GM12801 (cell line): ENCODE measurements around the gene ZYG11B.

Experiments used
- TF ChIP-seq, protein P1 (sequence below): IDR thresholded peaks from one replicate; pipeline ENCODE4 v1.5.1; 2011; ENCODE audit warnings: control low read depth; ENCODE audit not compliant: insufficient read length; ENCODE audit errors: extremely low read depth

ZYG11B gene

DNA sequence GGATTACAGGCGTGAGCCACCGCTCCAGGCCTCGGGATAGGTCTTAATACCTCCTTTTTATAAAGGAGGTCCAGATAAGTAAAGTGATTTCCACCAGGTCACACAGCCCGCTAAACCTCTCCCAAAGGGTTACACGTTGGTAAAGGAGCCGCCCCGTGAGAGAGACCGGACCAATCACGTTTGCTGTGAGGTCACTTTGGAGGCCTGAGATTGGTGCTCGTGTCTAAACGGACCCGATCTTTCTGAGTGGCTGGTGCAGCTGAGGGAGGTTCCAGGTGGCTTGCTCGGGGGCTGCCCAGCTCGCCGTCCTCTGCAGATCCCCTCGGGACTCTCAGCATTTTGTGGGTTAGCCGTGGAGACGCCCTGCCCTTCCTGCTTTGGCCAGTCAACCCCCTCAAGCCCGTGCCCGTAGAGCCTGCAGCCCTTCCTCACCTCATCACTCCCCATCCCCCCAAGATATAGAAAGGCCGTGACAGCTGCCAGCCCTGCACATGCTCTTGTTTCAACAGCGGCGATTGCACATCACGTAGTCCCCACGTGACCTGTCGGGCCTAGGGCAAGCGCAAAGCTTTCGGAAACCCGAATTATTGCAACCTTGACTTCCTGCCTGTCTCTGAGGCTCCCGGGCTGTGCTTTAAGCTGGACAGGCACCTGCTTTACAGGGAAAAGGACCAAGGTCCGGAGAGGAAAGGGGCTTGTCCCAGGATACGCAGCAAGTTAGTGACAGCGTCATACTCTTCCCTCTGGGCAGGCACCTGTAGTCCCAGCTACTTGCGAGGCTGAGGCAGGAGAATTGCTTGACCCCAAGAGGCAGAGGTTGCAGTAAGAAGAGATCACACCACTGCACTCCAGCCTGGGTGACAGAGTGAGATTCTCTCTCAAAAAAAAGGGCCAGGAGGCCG, 23.1 kb upstream of the ZYG11B start:
- TF ChIP-seq, protein P1, sequence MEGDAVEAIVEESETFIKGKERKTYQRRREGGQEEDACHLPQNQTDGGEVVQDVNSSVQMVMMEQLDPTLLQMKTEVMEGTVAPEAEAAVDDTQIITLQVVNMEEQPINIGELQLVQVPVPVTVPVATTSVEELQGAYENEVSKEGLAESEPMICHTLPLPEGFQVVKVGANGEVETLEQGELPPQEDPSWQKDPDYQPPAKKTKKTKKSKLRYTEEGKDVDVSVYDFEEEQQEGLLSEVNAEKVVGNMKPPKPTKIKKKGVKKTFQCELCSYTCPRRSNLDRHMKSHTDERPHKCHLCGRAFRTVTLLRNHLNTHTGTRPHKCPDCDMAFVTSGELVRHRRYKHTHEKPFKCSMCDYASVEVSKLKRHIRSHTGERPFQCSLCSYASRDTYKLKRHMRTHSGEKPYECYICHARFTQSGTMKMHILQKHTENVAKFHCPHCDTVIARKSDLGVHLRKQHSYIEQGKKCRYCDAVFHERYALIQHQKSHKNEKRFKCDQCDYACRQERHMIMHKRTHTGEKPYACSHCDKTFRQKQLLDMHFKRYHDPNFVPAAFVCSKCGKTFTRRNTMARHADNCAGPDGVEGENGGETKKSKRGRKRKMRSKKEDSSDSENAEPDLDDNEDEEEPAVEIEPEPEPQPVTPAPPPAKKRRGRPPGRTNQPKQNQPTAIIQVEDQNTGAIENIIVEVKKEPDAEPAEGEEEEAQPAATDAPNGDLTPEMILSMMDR, result no peak

DNA sequence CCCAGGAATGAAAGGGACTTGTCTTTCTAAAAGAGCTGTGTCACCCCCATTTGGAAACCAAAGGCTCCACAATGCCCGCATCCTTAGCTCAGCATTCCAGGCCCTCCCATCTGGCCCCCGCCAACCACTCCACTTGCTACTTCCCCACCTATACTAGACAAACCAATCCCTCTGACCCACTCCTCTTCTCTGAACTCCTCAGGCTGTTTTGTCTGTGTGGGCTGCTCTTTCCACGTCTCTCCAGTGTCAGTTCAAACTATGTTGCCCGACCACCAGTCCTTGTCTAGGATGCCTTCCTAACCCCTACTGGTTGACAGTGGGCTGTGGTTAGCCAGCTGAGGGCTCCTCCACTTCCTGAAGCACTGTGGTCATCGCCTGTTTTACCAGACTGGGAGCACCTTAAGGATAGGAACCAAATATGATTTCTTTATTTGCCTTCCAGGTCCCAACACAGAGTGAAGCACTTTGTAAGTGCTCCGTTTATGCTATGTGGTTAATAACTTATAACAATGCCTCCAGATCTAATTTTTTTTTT, 20.1 kb upstream of the ZYG11B start:
- TF ChIP-seq, protein P1, result no peak

DNA sequence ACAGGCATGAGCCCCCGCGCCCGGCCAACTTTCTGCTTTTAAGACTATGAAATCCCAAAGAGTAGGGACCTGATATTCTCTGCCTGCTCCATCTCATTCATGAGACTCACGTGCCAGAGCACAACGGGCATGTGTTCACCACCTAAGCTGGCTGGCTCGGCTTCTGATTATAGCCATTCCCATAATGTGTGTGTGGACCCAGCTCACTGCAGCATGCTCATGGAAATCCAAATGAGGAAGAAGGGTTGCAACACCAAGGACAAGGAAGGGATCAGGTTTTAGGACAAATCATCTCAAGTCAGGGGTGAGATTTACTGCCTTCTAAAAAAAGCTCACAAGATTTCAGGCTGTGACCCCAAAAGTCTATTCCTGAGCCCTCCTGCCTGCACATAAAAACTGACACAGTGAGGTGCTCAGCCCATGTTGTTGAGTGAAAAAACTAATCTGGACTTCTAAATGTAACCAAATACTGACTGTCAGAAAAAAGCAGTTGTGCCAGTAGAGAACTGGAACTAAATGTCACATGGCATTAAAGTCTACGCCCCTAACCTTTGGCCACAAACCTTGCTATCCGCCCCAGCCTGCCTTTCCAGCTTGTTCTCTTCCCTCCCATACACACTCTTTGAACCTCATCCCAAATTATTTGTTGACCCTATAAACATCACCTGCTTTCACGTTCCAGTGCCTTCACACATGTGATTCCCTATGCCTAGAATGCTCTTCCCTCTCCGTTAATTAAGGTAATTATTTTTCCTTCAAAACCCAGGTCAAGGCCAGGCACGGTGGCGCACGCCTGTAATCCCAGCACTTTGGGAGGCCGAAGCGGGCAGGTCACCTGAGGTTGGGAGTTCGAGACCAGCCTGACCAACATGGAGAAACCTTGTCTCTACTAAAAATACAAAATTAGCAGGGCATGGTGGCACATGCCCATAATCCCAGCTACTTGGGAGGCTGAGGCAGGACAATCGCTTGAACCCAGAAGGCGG, 19.0 kb upstream of the ZYG11B start:
- TF ChIP-seq, protein P1, result no peak

DNA sequence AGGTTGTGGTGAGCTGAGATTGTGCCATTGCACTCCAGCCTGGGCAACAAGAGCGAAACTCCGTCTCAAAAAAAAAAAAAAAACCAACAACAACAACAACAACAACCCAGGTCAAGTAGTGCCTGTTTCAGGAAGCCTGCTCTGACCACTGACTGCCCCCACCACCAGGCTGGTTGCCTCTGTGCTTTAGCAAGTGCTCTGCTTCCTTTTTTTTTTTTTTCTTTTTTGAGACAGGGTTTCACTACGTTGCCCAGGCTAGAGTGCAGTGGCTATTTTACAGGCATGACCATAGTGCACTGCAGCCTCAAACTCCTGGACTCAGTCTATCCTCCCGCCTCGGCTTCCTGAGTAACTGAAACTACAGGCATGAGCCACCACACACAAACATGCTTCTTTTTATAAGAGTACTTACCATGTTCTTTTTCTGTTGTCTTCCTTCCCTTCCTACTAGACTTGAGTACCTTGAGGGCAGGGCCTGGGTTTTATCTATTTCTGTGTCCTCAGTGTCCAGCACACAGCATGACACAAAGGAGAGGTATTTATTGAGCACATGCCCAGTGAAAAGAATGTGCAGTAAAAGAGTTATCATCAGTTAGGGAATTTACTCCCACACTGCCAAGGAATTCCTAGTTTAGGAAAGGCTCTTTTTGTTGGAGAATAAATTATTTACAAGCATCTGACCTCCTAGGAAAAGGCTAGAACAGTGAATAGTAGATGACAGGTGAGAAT, 18.2 kb upstream of the ZYG11B start:
- TF ChIP-seq, protein P1, result no peak

DNA sequence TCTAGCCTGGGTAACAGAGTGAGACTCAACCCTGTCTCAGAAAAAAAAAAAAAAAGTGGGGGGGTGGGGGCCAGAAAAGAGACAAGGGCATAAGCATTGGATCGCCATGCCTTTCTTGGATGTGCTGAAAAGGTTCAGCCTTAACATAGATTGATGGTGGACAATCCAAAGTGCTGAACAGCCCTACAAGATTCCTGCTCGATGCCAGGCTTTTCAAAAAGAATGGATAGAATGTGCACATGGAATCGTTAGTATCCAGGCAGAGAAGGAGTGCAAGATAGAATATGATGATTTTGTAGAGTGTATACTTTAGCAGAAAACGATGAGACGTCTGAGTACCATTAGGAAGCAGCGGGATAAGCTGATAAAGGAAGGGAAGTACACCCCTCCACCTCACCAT, 17.2 kb upstream of the ZYG11B start:
- TF ChIP-seq, protein P1, result no peak

DNA sequence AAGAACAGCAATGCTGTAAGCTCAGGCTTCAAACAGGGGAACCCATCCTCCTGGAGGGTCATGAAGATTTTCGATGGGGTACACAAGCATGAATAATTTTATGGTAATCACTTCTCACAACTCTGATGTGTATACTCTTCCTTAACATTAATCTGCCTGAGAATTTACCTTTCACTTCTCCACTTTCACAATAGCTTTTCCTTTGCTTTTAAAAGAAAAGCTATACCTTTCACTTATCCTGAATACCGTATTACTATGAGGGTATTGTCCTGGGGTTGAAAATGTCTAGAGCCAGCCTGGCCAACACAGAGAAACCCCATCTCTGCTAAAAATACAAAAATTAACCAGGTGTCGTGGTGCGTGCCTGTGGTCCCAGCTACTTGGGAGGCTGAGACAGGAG, 12.7 kb upstream of the ZYG11B start:
- TF ChIP-seq, protein P1, result no peak
